ENCODE results near the gene BABAM2.

BABAM2 gene

GRCh38 chr2:28038722-28039121 lies 148.2 kb downstream of the BABAM2 start:
- DNase-seq (ENCODE audit: low read depth): no peak
- H3K4me3 ChIP-seq (ENCODE audit: low read depth, low read length): no peak overlapping the region
- TF ChIP-seq POLR2A (IDR thresholded peaks at IDR 0.05; ENCODE audit: extremely low read depth, insufficient read length): no peak
- TF ChIP-seq, protein P1, sequence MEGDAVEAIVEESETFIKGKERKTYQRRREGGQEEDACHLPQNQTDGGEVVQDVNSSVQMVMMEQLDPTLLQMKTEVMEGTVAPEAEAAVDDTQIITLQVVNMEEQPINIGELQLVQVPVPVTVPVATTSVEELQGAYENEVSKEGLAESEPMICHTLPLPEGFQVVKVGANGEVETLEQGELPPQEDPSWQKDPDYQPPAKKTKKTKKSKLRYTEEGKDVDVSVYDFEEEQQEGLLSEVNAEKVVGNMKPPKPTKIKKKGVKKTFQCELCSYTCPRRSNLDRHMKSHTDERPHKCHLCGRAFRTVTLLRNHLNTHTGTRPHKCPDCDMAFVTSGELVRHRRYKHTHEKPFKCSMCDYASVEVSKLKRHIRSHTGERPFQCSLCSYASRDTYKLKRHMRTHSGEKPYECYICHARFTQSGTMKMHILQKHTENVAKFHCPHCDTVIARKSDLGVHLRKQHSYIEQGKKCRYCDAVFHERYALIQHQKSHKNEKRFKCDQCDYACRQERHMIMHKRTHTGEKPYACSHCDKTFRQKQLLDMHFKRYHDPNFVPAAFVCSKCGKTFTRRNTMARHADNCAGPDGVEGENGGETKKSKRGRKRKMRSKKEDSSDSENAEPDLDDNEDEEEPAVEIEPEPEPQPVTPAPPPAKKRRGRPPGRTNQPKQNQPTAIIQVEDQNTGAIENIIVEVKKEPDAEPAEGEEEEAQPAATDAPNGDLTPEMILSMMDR (IDR thresholded peaks at IDR 0.05; ENCODE audit: low read depth, low read length): no peak
- no peak for TF ChIP-seq MYC (IDR thresholded peaks at IDR 0.05; ENCODE audit: low read depth, low read length)
- no peak for TF ChIP-seq MAX (IDR thresholded peaks at IDR 0.05; ENCODE audit: low read depth, low read length)

- DNase-seq (ENCODE audit: low read depth): no peak
- no peak overlapping the region for H3K4me3 ChIP-seq (ENCODE audit: low read depth, low read length)
- TF ChIP-seq, protein P1 (IDR thresholded peaks at IDR 0.05; ENCODE audit: low read depth, low read length): no peak
- TF ChIP-seq MAX (IDR thresholded peaks at IDR 0.05; ENCODE audit: low read depth, low read length) (no peak), MYC (IDR thresholded peaks at IDR 0.05; ENCODE audit: low read depth, low read length) (no peak), POLR2A (IDR thresholded peaks at IDR 0.05; ENCODE audit: extremely low read depth, insufficient read length) (no peak)
These were observed 155.3 kb downstream of the BABAM2 start for GRCh38 chr2:28045676-28046351.

DNA sequence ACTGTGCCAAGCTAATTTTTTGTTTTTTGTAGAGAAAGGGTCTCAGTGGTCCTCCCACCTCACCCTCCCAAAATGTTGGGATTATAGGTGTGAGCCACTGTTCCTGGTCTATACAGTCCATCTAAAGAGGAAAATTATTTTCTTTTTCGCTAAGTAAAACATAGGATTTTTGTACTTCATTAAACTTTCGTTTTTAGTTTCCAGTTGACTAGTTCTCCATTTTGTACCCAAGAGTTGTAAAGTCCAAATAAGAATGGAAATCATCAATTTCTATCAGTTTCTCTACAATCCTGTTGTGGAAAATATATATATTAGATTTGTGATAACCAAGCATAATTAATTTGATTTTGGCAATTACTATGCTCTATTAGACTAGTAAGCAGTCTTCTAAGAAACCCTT lies 156.4 kb downstream of the BABAM2 start:
- TF ChIP-seq MAX (IDR thresholded peaks at IDR 0.05; ENCODE audit: low read depth, low read length): no peak
- TF ChIP-seq, protein P1 (IDR thresholded peaks at IDR 0.05; ENCODE audit: low read depth, low read length): no peak
- TF ChIP-seq MYC (IDR thresholded peaks at IDR 0.05; ENCODE audit: low read depth, low read length): no peak
- TF ChIP-seq POLR2A (IDR thresholded peaks at IDR 0.05; ENCODE audit: extremely low read depth, insufficient read length): no peak
- no peak for DNase-seq (ENCODE audit: low read depth)
- H3K4me3 ChIP-seq (ENCODE audit: low read depth, low read length): no peak overlapping the region

GRCh38 chr2:28047681-28048080 lies 157.2 kb downstream of the BABAM2 start:
- TF ChIP-seq, protein P1 (IDR thresholded peaks at IDR 0.05; ENCODE audit: low read depth, low read length): no peak
- TF ChIP-seq MAX (IDR thresholded peaks at IDR 0.05; ENCODE audit: low read depth, low read length) (no peak), MYC (IDR thresholded peaks at IDR 0.05; ENCODE audit: low read depth, low read length) (no peak), POLR2A (IDR thresholded peaks at IDR 0.05; ENCODE audit: extremely low read depth, insufficient read length) (no peak)
- H3K4me3 ChIP-seq (ENCODE audit: low read depth, low read length): no peak overlapping the region
- DNase-seq (ENCODE audit: low read depth): peak; percentile 37

GRCh38 chr2:28048341-28048740 lies 157.8 kb downstream of the BABAM2 start:
- TF ChIP-seq MAX (IDR thresholded peaks at IDR 0.05; ENCODE audit: low read depth, low read length) (no peak), MYC (IDR thresholded peaks at IDR 0.05; ENCODE audit: low read depth, low read length) (no peak), POLR2A (IDR thresholded peaks at IDR 0.05; ENCODE audit: extremely low read depth, insufficient read length) (no peak)
- TF ChIP-seq, protein P1 (IDR thresholded peaks at IDR 0.05; ENCODE audit: low read depth, low read length): no peak
- no peak overlapping the region for H3K4me3 ChIP-seq (ENCODE audit: low read depth, low read length)
- DNase-seq (ENCODE audit: low read depth): no peak
